Neural cell (in vitro differentiated cells): ENCODE results near the gene KLHDC4. TPM values are rescaled to one million over a fixed set of nuclear protein-coding genes. Genes with fewer than 3 reads are reported as not detected.

Experiments used
- H2AFZ ChIP-seq: fragments of 200-600, 300-800 bp; sonication (generic), shearing (Covaris generic); 2 replicates; pipeline ENCODE4 v1.6.0; 2014; ENCODE audit warnings: low read depth, mild to moderate bottlenecking, antibody characterized with exemption, low read length, moderate library complexity
- H3F3A ChIP-seq: fragments of 200-600 bp; shearing (Covaris generic); 2 replicates; pipeline ENCODE4 v1.6.1; 2016; ENCODE audit warnings: mild to moderate bottlenecking, moderate library complexity, mixed read lengths, antibody characterized with exemption, low read length; ENCODE audit not compliant: insufficient read depth, poor library complexity, severe bottlenecking
- H3K27ac ChIP-seq: fragments of 200-600, 300-800 bp; sonication (generic), shearing (Covaris generic); 2 replicates; pipeline ENCODE4 v1.5.1; 2014; ENCODE audit warnings: mild to moderate bottlenecking, low read length, moderate library complexity
- H3K27me3 ChIP-seq: fragments of 300-800, 200-600 bp; sonication (generic), shearing (Covaris generic); 2 replicates; pipeline ENCODE4 v1.6.0; 2014; ENCODE audit warnings: mild to moderate bottlenecking, low read depth, low read length, moderate library complexity; ENCODE audit not compliant: insufficient read depth
- H3K36me3 ChIP-seq: fragments of 300-800, 200-600 bp; sonication (generic), shearing (Covaris generic); 2 replicates; pipeline ENCODE4 v1.5.1; 2014; ENCODE audit warnings: mild to moderate bottlenecking, antibody characterized with exemption, low read length, moderate library complexity; ENCODE audit not compliant: insufficient read depth
- H3K4me2 ChIP-seq: fragments of 300-800, 200-600 bp; sonication (generic), shearing (Covaris generic); 2 replicates; pipeline ENCODE4 v1.6.0; 2014; ENCODE audit warnings: mild to moderate bottlenecking, low read length
- H3K4me3 ChIP-seq: fragments of 300-800, 200-600 bp; sonication (generic), shearing (Covaris generic); 2 replicates; pipeline ENCODE4 v1.5.1; 2014; ENCODE audit warnings: mild to moderate bottlenecking, low read length, moderate library complexity
- H3K79me2 ChIP-seq: fragments of 200-600 bp; shearing (Covaris generic); replicated peaks from 2 replicates; pipeline ENCODE4 v1.6.0; 2014; ENCODE audit warnings: mild to moderate bottlenecking, low read length, moderate library complexity; ENCODE audit not compliant: insufficient read depth
- H3K9ac ChIP-seq: fragments of 300-800, 200-600 bp; sonication (generic), shearing (Covaris generic); 2 replicates; pipeline ENCODE4 v1.6.1; 2016; ENCODE audit warnings: mild to moderate bottlenecking, low read length, mixed read lengths
- H3K9me2 ChIP-seq: fragments of 200-600 bp; shearing (Covaris generic); 2 replicates; pipeline ENCODE4 v1.6.1; 2016; ENCODE audit warnings: mild to moderate bottlenecking, low read length, mixed read lengths; ENCODE audit not compliant: insufficient read depth
- H3K9me3 ChIP-seq: fragments of 200-600, 300-800 bp; sonication (generic), shearing (Covaris generic); 2 replicates; pipeline ENCODE4 v1.6.1; 2016; ENCODE audit warnings: mild to moderate bottlenecking, mixed run types, low read length, moderate library complexity, mixed read lengths
- H4K20me1 ChIP-seq: fragments of 200-600 bp; shearing (Covaris generic); 2 replicates; pipeline ENCODE4 v1.6.1; 2016; ENCODE audit warnings: mild to moderate bottlenecking, mixed run types; ENCODE audit not compliant: insufficient read depth
- CTCF ChIP-seq: fragments of 450-650 bp; IDR thresholded peaks from 2 replicates; pipeline ENCODE4 v1.5.1; 2014; ENCODE audit warnings: antibody characterized with exemption, mild to moderate bottlenecking, moderate library complexity; ENCODE audit not compliant: poor library complexity, severe bottlenecking
- EP300 ChIP-seq: fragments of 450-650 bp; conservative IDR thresholded peaks from 2 replicates; pipeline ENCODE4 v1.6.1; 2014; ENCODE audit warnings: antibody characterized with exemption, mild to moderate bottlenecking, moderate library complexity; ENCODE audit not compliant: poor library complexity, severe bottlenecking
- EZH2 ChIP-seq: fragments of 200-600, 300-800 bp; shearing (Covaris generic), sonication (generic); IDR thresholded peaks from 2 replicates; pipeline ENCODE4 v1.6.1; 2014; ENCODE audit warnings: antibody characterized with exemption, low read length, borderline replicate concordance, mild to moderate bottlenecking; ENCODE audit not compliant: insufficient read depth, poor library complexity, severe bottlenecking
- MXI1 ChIP-seq: fragments of 450-650 bp; conservative IDR thresholded peaks from 2 replicates; pipeline ENCODE4 v1.6.1; 2014; ENCODE audit warnings: antibody characterized with exemption, mild to moderate bottlenecking; ENCODE audit not compliant: poor library complexity, severe bottlenecking
- POLR2AphosphoS5 ChIP-seq: IDR thresholded peaks from 2 replicates; pipeline ENCODE4 v1.6.1; 2012
- RAD21 ChIP-seq: fragments of 450-650 bp; conservative IDR thresholded peaks from 2 replicates; pipeline ENCODE4 v1.6.1; 2014; ENCODE audit warnings: antibody characterized with exemption, mild to moderate bottlenecking, moderate library complexity
- REST ChIP-seq: IDR thresholded peaks from 2 replicates; pipeline ENCODE4 v1.6.1; 2012; ENCODE audit warnings: borderline replicate concordance
- SMC3 ChIP-seq: fragments of 450-650 bp; conservative IDR thresholded peaks from 2 replicates; pipeline ENCODE4 v1.6.1; 2014; ENCODE audit warnings: antibody characterized with exemption, mild to moderate bottlenecking, moderate library complexity; ENCODE audit not compliant: poor library complexity
- TAF1 ChIP-seq: IDR thresholded peaks from 2 replicates; pipeline ENCODE4 v1.6.1; 2012; ENCODE audit warnings: low read depth
- polyA plus RNA-seq: library from polyadenylated mRNA; depleted of rRNA; stranded (reverse); fragments of >200 nt; gene quantifications from 2 replicates; pipeline ENCODE4 v1.2.3, GENCODE V29; 2014

The KLHDC4 gene
- polyA plus RNA-seq, 1 donor from 2014 or later = 27.5 TPM

GRCh38 chr16:87740909-87741424 lies 24.8 kb downstream of the KLHDC4 start:
- Histone ChIP-seq H3K36me3 (no peaks in the 10 kb centered on the region), H3K9ac (no peak overlapping the region), H3K79me2 (no peaks in the 10 kb centered on the region), H3F3A (no peaks in the 10 kb centered on the region), H4K20me1 (no peaks in the 10 kb centered on the region), H2AFZ (no peak overlapping the region), H3K4me3 (no peak overlapping the region), H3K27me3 (no peaks in the 10 kb centered on the region), H3K9me3 (no peaks in the 10 kb centered on the region), H3K4me2 (no peak overlapping the region), H3K27ac (no peak overlapping the region), H3K9me2 (no peaks in the 10 kb centered on the region)
- no peak for TF ChIP-seq SMC3
- TF ChIP-seq TAF1 = no peak
- no peak for TF ChIP-seq POLR2AphosphoS5
- no peak for TF ChIP-seq EZH2
- no peak for TF ChIP-seq MXI1
- TF ChIP-seq RAD21 = no peak
- TF ChIP-seq REST = no peak
- no peak for TF ChIP-seq EP300
- TF ChIP-seq CTCF = no peak

- no peak for TF ChIP-seq POLR2AphosphoS5
- no peak for TF ChIP-seq CTCF
- no peak for TF ChIP-seq TAF1
- no peak for TF ChIP-seq RAD21
- TF ChIP-seq EP300 = no peak
- no peak for TF ChIP-seq SMC3
- no peak for TF ChIP-seq MXI1
- no peak for TF ChIP-seq EZH2
- TF ChIP-seq REST = no peak
- no peaks in the 10 kb centered on the region for H3K36me3 ChIP-seq
- no peaks in the 10 kb centered on the region for H3K9me3 ChIP-seq
- no peaks in the 10 kb centered on the region for H3K79me2 ChIP-seq
- H3K9ac ChIP-seq = no peak overlapping the region
- no peaks in the 10 kb centered on the region for H3K27me3 ChIP-seq
- no peak overlapping the region for H3K4me3 ChIP-seq
- H3K9me2 ChIP-seq = no peaks in the 10 kb centered on the region
- H3K27ac ChIP-seq = no peak overlapping the region
- H3K4me2 ChIP-seq = no peak overlapping the region
- H2AFZ ChIP-seq = no peak overlapping the region
- H3F3A ChIP-seq = no peaks in the 10 kb centered on the region
- H4K20me1 ChIP-seq = no peaks in the 10 kb centered on the region
Measured at GRCh38 chr16:87740441-87740840, 25.3 kb downstream of the KLHDC4 start.
